GM18517 (cell line): Measurements from ENCODE around the gene DAB2.

ENCODE experiments used
- ATAC-seq: cut with Tn5 transposase; IDR thresholded peaks from one replicate; pipeline ENCODE4 v1.9.1; 2021; ENCODE audit warnings: mild to moderate bottlenecking, moderate library complexity; ENCODE audit not compliant: unreplicated experiment

DAB2 gene

DNA sequence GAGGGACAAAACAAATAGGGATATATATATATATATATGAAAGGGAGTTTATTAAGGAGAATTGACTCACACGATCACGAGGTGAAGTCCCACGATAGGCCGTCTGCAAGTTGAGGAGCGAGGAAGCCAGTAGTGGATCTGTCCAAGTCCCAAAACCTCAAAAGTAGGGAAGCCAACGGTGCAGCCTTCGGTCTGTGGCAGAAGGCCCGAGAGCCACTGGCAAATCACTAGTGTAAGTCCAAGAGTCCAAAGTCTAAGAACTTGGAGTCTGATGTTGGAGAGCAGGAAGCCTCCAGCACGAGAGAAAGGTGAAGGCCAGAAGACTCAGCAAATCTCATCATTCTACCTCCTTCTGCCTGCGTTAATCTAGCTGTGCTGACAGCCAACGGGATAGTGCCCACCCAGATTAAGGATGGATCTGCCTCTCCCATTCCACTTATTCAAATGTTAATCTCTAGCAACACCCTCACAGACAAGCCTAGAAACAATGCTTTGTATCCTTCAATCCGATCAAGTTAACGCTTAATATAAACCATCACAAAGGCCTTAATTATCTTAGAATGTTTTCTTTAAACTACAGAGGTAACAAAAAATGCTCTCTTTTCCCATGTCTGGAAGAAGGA lies 23.8 kb upstream of the DAB2 start:
- ATAC-seq = no peak

GRCh38 chr5:39447968-39448367 lies 23.2 kb upstream of the DAB2 start:
- ATAC-seq = no peak

DNA sequence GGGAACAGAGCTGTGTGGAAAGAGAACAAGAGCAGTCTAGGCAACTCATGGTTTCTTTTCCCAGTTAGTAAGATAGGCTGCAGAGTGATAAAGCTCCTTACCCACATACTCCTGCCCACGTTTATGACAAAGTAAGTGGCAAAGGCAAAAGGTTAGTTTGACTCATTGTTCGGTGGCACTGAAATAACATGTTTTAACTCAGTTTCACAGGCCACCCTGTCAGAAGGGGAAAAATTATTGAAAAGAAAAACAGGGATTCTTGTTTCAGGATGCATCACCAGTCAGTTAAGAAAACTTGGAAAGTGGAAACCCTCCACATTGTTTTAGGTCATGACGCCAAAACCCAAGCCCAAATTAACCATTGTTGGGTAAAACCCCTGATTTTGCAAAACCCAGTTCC lies 22.3 kb upstream of the DAB2 start:
- ATAC-seq = no peak

DNA sequence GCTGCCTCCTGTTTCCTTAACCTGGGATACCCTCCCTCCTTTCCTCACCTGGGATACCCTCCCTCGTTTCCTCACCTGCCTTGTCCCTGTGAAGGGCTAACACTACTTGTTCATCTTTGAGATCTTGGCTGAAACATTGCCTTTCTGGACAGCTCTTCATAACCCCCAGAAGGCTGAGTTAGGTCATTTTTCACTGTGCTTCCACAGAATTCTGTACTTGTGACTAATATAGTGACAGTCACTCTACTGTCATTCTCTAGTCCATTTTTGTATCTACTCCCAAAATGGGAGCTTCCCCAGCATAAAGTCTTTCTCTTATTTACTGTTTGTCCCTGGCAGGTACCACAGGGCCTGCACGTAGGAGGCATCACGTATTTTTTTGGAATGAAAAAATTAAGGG lies 21.5 kb upstream of the DAB2 start:
- ATAC-seq = no peak

DNA sequence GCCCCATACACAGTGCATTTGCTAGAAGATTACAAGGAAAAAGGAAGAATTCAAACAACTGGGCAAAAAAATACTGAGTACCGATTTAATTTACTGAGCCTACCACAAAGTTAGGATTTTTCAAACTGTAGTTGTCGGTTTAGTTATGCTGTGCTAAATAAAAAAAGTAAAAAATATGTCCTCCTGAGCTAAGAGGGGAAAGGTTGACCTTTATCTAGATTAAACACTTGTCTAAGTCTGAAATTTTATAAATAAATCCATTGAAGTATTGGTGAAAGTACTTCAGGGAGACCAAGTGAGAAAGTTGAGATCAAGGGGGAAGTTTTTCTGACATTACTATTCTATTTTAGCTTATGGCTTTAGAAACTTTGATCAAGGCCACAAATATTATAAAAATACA lies 19.1 kb upstream of the DAB2 start:
- no peak for ATAC-seq

- no peak for ATAC-seq
Measured at GRCh38 chr5:39442991-39443390, 18.2 kb upstream of the DAB2 start.

- no peak for ATAC-seq
Measured at GRCh38 chr5:39441838-39442237, 17.1 kb upstream of the DAB2 start.

- ATAC-seq = no peak
Measured at GRCh38 chr5:39440958-39441624, 16.3 kb upstream of the DAB2 start.

GRCh38 chr5:39440192-39440957 lies 15.6 kb upstream of the DAB2 start:
- no peak for ATAC-seq

DNA sequence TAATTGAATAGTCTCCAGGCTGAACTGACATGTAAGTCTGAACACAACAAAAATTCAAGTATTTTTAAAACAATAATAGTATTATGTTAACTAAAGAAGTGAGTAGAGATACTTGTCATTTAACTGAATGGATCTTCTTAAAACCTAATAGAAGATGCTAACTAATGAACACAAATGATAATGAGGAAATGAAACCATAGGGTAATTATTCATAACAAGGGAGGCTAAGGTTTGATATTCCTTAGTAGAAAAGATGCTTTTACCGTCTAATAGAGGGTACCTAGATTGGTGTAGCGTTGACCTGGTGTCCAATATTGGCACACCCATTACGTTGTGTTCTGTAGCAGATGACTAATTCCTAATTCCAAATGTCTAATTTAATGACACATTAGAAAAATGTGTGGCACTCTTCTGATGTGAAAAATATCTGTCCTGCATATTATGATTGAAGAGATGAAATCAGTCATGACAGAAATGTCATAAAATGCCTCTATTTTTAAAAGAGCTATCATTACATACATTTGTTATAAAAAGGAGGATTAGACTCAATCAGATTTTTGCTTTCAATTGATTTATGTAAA lies 14.9 kb upstream of the DAB2 start:
- no peak for ATAC-seq

GRCh38 chr5:39437467-39437866 lies 12.7 kb upstream of the DAB2 start:
- ATAC-seq = no peak

GRCh38 chr5:39433848-39434247 lies 9.1 kb upstream of the DAB2 start:
- ATAC-seq = no peak

DNA sequence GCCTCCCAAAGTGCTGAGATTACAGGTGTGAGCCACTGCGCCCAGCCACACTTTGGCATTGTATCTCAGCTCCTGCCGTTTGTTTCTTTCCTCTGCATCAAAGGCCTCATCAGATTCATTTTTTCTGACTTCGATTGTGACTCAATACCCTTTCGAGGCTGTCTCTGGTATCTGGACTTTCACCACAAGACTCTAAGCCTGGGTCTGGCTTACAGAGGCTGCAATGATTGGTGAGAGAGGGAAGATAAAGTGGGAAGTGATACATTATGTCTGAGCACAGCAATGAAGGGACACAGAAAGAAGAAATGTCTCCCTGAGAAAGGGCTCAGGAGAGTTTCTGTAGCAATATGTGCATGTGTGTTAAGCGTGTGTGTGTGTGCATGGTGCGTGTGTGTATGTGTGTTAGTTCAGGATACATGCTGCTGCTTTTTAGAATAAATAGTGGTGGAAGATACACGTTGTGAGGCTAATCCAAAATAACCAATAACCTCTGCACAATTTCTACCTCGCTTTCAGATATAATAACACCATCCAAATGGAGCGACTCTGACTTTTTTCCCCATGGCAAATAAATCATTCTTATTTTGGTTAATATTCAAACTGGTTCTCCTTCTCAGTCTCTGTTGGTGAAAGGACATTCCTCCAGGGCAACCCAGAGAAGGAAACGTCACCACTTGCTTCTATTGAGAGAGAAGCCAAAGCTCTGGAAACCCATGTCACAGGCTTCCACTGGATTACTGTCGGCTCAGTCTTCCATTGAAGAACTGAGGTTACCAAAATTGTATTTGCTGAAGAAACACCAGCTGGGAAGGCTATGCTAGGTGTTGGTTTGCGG lies 8.1 kb upstream of the DAB2 start:
- no peak for ATAC-seq

DNA sequence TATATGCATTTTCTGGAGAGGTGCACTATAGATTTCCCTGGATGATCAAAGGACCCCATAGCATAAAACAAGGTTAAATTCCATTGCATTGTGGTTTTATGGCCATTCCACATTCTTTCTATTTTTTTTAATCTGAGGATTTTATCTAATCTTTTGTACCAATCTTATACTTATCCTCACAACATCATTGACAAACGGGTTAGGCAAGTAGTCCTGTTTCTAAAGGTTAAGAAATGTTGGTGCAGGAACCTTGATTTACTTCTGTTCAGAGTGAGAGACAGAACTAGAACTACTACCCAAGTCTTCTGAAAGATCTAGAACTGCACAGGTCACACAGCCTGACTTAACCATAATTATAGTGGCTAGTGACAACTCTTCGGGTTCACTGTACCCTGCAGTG lies 5.7 kb upstream of the DAB2 start:
- ATAC-seq = no peak

DNA sequence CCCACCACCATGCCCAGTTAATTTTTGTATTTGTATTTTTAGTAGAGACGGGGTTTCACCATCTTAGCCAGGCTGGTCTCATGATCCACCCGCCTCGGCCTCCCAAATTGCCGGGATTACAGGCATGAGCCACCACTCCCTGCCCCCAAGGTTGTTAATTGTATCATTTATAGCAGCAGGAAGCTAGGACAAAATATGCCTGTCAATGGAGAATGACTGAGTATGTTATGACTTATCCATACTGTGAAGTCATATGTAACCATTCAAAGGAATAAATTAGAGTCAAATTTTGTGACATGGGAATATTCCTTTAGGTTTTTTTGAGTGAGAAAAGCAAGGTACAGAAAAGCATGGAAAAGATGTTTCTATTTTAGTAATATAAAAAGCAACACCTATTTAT lies 3.9 kb upstream of the DAB2 start:
- no peak for ATAC-seq

DNA sequence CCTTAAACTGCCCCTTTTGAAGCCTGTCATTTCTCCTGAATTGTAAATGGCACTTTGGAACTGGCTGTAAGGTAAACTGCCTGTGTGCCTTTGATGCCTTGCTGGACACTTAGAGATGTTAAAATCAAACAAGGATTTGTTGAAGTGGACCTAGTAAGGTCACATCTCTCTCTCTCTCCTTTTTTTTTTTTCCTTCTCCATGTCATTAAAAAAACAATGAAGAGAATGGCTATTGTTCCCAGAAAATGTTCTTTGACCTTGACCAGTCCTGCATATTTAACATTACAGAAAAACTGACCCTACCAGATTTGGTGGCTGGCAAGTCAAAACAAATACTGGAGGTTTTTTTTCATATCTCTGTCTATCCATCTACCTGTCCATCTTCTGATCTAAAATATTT lies 2.9 kb upstream of the DAB2 start:
- ATAC-seq = no peak

- ATAC-seq = no peak
Measured at GRCh38 chr5:39427229-39427628, 2.4 kb upstream of the DAB2 start.

DNA sequence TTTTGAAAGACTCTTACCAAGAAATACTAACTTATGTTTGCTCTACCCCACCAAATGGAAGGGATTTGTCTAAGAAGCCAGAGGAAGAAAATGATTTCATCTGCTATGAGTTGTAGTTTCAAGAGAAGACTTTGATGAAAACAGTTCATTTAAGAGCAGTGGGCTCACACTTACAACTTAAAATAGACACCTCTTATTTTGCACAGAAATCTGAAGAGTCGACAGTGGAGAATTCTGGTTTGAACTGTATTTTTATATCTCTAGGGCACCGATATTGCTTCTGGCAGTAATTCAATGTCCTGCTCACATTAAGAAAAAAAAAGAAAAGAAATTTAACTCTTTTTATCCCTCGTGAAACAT lies 1.9 kb upstream of the DAB2 start:
- no peak for ATAC-seq

- ATAC-seq = no peak
Measured at GRCh38 chr5:39426051-39426745, 1.4 kb upstream of the DAB2 start.

DNA sequence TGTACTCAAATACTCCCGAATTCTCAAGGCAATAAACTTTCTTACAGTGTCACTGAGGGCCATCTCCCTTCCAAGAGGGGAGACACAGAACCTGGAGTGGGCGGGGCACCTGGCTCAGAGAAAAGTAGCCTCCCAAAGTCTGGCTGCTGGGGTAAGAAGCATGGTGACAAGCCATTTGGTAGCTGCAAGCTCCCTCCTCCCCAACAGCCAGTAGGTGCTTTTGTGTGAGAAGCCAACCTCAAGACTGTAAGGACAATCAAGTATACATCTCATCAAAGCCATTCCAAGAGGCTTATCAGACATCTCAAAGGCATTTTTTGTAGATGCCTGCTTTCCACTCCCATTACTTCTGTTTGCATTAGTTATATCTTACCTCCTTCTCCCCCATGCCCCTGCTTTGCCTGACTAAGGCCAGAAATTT lies 1.4 kb downstream of the DAB2 start:
- no peak for ATAC-seq
